GM19025 (cell line): Measurements from ENCODE around the gene MRE11.
"Not testable (repeated sequence)": the region's sequence is repeated elsewhere in the genome, so short reads cannot be mapped to it uniquely, and the experiment has no call there.

Experiments
- ATAC-seq: cut with Tn5 transposase; IDR thresholded peaks from one replicate; pipeline ENCODE4 v1.9.1; 2021; ENCODE audit warnings: mild to moderate bottlenecking, low read depth, moderate library complexity; ENCODE audit not compliant: unreplicated experiment

The MRE11 gene

GRCh38 chr11:94507485-94507884 lies 13.8 kb upstream of the MRE11 start:
- ATAC-seq: no peak

- not testable (repeated sequence) for ATAC-seq
Observed at GRCh38 chr11:94506513-94506912, 12.9 kb upstream of the MRE11 start.

GRCh38 chr11:94504689-94505293 lies 11.1 kb upstream of the MRE11 start:
- ATAC-seq: no peak

- ATAC-seq: no peak
Observed at GRCh38 chr11:94501522-94501921, 7.9 kb upstream of the MRE11 start.

- no peak for ATAC-seq
Observed at GRCh38 chr11:94500181-94500580, 6.5 kb upstream of the MRE11 start.

- peak; percentile 57 for ATAC-seq
Observed at GRCh38 chr11:94494126-94494680, 559 bp upstream of the MRE11 start.

GRCh38 chr11:94486068-94486467 lies 7.6 kb downstream of the MRE11 start:
- no peak for ATAC-seq

- no peak for ATAC-seq
Observed at GRCh38 chr11:94481342-94481741, 12.3 kb downstream of the MRE11 start.

GRCh38 chr11:94477624-94478023 lies 16.0 kb downstream of the MRE11 start:
- no peak for ATAC-seq

- ATAC-seq: peak; percentile 76
Observed at GRCh38 chr11:94472916-94473799, 20.5 kb downstream of the MRE11 start.

- ATAC-seq: peak; percentile 72
Observed at GRCh38 chr11:94469416-94469815, 24.2 kb downstream of the MRE11 start.

GRCh38 chr11:94459576-94459975 lies 34.1 kb downstream of the MRE11 start:
- no peak for ATAC-seq

- ATAC-seq: no peak
Observed at GRCh38 chr11:94457118-94458029, 36.3 kb downstream of the MRE11 start.

- ATAC-seq: no peak
Observed at GRCh38 chr11:94455861-94456260, 37.8 kb downstream of the MRE11 start.

GRCh38 chr11:94454301-94454700 lies 39.3 kb downstream of the MRE11 start:
- no peak for ATAC-seq

- ATAC-seq: no peak
Observed at GRCh38 chr11:94452988-94453387, 40.7 kb downstream of the MRE11 start.

GRCh38 chr11:94450048-94450447 lies 43.6 kb downstream of the MRE11 start:
- ATAC-seq: no peak

- no peak for ATAC-seq
Observed at GRCh38 chr11:94449437-94449836, 44.2 kb downstream of the MRE11 start.

GRCh38 chr11:94449029-94449428 lies 44.6 kb downstream of the MRE11 start:
- no peak for ATAC-seq

GRCh38 chr11:94447149-94447548 lies 46.5 kb downstream of the MRE11 start:
- no peak for ATAC-seq

GRCh38 chr11:94445641-94446040 lies 48.0 kb downstream of the MRE11 start:
- no peak for ATAC-seq
